GM13977 (cell line): ENCODE measurements around the gene HOXB4.

Experiments
- DNase-seq: peaks from one replicate; pipeline ENCODE4 v3.0.0; 2012; ENCODE audit warnings: low spot score
- in situ Hi-C: fragments of 300-500 bp; cut with MboI; formaldehyde crosslinking; loops from one replicate; pipeline ENCODE4 v1.12.0; 2022; ENCODE audit warnings: low sequenced_read_pairs, low pct_unique_long_range_greater_than_20kb, mixed read lengths, inconsistent platforms; ENCODE audit not compliant: unreplicated experiment
- TF ChIP-seq, protein P1 (sequence below): IDR thresholded peaks from 2 replicates; pipeline ENCODE4 v1.5.1; 2012; ENCODE audit warnings: mild to moderate bottlenecking, control low read depth; ENCODE audit not compliant: insufficient read depth; ENCODE audit errors: extremely low read depth, missing control alignments

The HOXB4 gene

DNA sequence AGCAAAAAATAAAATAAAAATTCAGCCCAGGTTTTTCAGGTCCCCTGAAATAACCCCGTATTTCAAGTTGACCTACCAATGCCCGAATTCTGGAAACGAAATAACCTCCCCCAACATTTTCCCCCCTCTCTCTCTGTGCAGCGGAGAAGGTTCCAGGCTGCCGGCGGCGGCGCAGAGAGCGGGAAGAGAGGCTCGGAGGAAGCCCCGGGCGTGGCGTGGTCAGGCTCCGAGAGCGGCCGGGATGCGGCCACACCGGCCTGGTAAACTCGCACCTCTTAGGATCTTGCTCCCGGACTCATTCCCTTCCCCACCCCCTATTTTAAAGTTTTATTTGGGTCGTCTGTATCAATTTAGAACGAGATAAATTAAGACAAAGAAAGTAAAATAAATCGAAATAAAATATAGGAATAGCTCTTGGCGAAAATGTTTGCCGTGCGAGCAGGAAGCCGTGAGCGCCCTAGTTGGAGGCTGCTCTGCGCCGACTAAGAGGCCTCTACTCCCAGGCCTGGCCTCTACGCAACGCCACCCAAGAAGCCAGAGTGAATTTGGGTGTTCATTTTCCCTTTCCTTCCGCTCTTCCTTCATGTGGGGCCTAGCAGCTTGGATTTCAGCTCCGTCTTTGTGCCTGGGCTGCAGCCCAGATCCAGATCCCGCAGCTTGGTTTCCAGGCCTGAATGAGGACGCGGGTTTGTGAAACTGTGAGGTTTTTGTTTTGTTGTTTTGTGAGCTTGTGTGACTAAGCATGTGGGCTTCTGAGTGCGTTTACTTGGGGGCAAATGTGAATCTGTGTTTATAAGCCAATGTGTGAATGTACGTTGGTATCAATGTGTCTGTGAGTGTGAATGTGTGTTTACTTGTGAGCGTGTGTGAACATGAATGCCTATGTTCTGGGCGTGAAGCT, 28.1 kb upstream of the HOXB4 start:
- in situ Hi-C loops: no loop called here
- no peak for DNase-seq
- TF ChIP-seq, protein P1, sequence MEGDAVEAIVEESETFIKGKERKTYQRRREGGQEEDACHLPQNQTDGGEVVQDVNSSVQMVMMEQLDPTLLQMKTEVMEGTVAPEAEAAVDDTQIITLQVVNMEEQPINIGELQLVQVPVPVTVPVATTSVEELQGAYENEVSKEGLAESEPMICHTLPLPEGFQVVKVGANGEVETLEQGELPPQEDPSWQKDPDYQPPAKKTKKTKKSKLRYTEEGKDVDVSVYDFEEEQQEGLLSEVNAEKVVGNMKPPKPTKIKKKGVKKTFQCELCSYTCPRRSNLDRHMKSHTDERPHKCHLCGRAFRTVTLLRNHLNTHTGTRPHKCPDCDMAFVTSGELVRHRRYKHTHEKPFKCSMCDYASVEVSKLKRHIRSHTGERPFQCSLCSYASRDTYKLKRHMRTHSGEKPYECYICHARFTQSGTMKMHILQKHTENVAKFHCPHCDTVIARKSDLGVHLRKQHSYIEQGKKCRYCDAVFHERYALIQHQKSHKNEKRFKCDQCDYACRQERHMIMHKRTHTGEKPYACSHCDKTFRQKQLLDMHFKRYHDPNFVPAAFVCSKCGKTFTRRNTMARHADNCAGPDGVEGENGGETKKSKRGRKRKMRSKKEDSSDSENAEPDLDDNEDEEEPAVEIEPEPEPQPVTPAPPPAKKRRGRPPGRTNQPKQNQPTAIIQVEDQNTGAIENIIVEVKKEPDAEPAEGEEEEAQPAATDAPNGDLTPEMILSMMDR: no peak

- TF ChIP-seq, protein P1: no peak
- in situ Hi-C loops: no loop called here
- no peak for DNase-seq
Measured at GRCh38 chr17:48605409-48605919, 27.3 kb upstream of the HOXB4 start.

- no peak for DNase-seq
- in situ Hi-C loops: no loop called here
- TF ChIP-seq, protein P1: no peak
Measured at GRCh38 chr17:48604770-48605329, 26.7 kb upstream of the HOXB4 start, which contains the start of gene HOXB6. Gene HOXB6, minus strand, starts transcription at chr17:48604986. Its CDS starts 6,836 bp downstream, at chr17:48598150.

GRCh38 chr17:48603959-48604769, 26.0 kb upstream of the HOXB4 start:
- TF ChIP-seq, protein P1: no peak
- in situ Hi-C loops: no loop called here
- no peak for DNase-seq

GRCh38 chr17:48601539-48602425, 23.6 kb upstream of the HOXB4 start:
- no peak for DNase-seq
- TF ChIP-seq, protein P1: no peak

More at GRCh38 chr17:48601539-48602425, 23.6 kb upstream of the HOXB4 start:
- in situ Hi-C loops: no loop called here
